ENCODE results near the gene CRYBA1. TPM values are rescaled to one million over a fixed set of nuclear protein-coding genes. Genes with fewer than 3 reads are reported as not detected.

Gene CRYBA1
- total RNA-seq, 1 experiment from 2014 or later, result not detected

- DNase-seq (ENCODE audit: extremely low read depth, low read depth), result no peak
Observed at GRCh38 chr17:29273924-29274323, 27.3 kb downstream of the CRYBA1 start.

DNA sequence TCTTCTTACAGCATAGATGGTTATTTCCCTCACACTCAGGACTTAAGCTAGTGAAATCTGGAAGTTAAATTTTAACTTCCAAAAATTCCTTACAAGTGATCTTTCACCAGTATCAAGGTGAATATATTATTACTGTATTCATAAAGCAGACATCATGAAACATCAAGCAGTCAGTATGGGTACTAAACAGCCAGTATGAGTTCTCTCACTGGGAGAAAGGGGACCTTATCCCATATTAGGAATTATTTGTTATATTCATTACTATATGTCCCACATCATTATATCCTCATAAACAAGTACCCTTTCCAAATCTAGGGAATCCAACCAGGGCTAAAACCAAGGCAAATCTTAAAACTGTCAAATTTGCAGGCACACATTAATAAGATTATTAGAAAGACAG lies 32.0 kb downstream of the CRYBA1 start:
- no peak for DNase-seq (ENCODE audit: extremely low read depth, low read depth)

GRCh38 chr17:29279397-29280070 lies 32.9 kb downstream of the CRYBA1 start:
- no peak for DNase-seq (ENCODE audit: extremely low read depth, low read depth)

DNA sequence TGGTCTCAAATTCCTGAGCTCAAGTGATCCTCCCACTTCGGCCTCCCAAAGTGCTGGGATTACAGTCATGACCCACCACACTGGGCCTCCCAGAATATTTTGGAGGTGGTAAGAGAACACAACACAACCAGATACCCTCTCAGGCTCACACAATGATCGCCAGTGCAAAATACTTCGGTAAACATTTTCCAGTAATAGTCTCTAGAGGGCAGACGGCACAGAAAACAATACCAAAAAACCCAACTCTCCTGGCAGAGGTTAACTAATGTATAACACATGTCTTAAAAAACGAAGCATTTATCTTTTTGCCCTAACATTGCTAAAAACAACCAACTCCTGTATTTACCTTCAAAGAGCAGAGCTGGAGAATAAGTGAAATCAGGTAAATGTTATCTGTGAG lies 36.8 kb downstream of the CRYBA1 start:
- no peak for DNase-seq (ENCODE audit: extremely low read depth, low read depth)

GRCh38 chr17:29283961-29284360 lies 37.3 kb downstream of the CRYBA1 start:
- DNase-seq (ENCODE audit: extremely low read depth, low read depth), result no peak

DNA sequence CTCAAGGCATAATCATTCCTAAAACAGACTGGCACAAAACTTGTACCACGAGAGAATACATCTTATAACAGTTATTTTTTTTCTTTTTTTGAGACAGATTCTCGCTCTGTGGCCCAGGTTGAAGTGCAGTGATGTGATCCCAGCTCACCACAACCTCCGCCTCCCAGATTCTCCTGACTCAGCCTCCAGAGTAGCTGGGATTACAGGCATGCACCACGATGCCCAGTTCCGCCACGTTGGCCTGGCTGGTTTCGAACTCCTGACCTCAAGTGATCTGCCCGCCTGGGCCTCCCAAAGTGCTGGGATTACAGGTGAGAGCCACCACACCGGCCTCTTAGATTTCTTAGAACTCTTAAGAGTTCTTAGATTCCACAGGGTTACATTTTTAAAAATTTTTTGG lies 43.2 kb downstream of the CRYBA1 start:
- no peak for DNase-seq (ENCODE audit: extremely low read depth, low read depth)

DNA sequence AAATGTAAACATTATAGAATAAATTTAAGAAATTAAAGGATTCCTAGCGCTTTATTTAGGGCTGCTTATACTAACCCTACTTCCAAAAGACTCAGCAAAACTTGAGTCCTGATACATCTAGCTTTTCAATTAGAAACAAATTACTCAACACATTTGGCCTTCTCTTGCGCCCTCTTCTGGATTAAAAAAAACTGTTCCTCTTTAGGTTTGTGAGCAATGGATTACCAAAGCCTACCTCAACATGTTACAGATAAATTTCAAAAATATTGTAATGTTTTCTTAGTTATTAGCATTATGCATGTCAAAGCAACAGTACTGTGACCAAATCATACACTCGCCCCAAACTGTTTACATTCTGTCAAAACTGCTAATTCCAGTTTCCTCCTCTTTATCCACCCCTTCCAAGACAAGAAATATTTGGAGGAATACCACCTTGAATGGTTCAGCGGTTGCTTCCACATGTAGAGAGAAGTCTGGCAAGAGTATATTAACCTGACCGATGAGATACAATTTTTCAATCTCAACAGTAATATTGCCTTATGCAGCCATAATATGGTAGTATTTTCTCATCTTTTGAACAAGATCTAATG lies 44.6 kb downstream of the CRYBA1 start:
- peak; percentile 78 for DNase-seq (ENCODE audit: extremely low read depth, low read depth)

DNA sequence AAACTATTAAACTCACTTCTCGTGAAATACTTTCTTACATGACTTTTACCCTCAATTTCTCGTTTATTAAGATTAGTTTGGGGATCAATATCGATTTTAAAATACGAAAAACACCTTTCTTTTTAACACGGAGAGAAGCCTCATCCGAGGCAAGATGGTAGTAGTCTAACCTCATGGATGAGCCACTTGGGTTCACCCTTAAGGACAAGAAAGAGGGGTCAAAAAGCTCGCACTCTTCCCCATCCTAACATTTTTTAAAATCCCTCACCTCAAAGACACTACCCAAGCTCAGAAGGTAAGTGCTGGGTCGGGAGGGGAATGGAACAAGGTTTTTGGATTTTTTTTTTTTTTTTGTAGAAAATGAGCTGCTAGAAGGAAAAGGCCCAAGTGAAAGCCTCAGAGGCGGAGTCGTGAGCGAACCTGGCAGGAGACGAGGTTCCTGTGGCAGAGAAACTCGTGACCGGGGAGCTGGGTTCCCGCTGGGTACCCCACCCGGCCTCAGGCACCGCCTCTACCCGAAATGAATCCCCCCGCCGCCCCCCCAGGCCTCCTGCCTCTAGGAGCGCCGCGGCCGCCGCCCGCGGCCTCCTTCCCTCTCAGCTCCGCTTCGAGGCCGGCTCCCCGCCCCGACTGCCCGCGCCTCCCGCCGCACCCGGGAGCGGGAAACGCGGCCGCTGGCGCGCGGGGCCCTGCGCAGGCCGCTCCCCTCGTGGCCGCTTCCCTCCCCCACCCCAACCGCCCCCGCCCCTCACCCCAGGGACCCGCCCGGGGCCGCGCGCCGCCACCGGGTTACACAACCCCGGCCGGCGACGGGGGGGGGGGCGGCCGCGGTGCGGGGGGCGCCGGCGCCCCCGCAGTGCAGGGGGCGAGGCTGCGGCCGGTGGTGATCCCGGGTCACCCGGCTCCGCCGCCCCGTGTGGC lies 45.7 kb downstream of the CRYBA1 start:
- DNase-seq (ENCODE audit: extremely low read depth, low read depth), result no peak

DNA sequence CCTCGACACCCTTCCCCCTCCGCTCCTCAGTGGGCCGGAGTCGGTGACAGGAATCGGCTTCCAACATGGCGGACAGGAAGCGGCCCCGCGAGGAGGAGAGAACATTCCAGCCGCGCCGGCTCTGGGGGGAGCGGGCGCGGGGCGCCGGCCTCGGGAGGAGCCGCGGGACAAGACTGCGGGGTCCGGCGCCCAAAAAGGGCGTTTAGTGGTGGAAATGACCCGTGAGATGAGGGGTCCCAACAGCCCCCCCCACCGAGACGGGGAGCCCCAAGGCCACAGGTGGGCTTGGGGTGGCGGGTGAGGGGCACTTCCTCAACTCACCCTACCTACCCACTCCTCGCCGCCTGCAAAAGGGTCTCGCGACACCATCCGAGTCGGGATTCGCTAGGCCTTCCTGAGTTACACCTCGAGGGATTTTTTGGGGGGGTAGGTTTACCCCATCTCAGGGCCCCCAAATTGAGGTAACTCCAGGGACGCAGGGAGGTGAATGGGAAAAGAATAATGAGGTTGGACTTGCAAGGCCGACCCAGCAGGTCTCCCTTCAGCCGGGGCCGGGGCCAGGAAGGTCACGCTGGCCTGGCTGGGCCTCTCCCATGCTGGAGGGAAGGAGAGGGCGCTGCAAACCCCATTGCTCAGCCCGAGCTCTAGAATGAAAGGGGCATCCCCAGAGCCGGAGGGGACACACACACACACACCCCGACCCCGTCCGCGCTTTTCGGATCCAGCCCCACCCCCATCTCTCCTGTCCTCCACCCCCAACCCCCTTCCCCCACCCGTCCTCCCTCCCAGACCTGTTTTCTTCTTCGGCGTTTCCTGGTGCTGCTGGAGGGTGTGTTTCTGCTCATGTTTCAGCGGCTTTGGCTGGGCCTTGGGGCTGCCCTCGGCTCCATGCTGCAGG lies 46.6 kb downstream of the CRYBA1 start:
- peak; percentile 54 for DNase-seq (ENCODE audit: extremely low read depth, low read depth)

DNA sequence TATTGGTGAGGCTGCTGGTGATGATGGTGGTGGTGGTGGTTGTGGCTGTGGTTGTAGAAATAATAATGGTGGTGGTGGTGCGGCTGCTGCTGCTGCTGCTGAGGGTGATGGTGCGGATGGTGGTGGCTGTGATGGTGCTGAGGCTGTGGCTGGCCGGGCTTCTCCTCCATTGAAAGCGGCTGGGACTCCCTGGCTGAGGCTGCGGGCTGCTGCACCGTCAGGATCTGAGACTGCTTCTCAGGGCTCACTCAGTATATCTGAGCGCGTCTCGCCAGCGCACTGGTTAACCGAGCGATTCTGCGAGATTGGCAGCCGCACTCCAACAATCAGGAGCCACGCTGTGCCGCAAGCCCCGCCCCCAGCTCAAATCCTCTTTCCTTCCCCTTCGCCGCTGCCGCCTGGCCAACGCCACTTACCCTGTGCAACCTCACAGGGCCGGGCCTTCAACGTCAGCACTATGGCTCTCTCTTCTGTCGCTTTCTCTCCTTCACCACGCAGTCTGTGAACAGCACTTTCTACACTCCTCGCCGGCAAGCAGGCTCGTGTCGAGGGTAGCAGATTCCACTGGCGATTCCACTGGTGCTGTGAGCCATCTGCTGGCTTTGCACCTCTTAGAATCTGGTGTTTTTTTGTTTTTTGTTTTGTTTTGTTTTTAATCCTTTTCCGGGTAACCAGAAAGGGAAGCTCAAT lies 47.4 kb downstream of the CRYBA1 start, which contains the start of gene NUFIP2:
TSS of gene NUFIP2 (minus strand) at position 259 of the 690 bp plus-strand sequence. CDS start at position 170, 89 bp downstream.
- DNase-seq (ENCODE audit: extremely low read depth, low read depth), result peak; percentile 99

DNA sequence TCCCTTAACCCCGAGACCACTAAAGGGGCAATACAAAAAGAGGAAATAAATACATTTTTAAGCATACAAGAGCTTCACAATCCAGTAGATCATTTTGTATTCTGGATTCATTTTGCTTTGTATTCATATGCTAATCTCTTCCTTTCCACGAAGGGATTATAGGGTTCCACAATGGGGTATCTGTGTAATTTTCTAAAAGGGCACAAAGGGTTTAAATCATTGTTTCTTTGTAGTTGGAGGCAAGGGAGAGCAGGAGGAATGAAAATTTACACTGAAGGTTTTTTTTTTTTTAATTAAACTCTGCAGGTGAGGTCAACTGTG lies 47.9 kb downstream of the CRYBA1 start:
- no peak for DNase-seq (ENCODE audit: extremely low read depth, low read depth)

- DNase-seq (ENCODE audit: extremely low read depth, low read depth), result no peak
Observed at GRCh38 chr17:29295420-29295819, 48.8 kb downstream of the CRYBA1 start.

- DNase-seq (ENCODE audit: extremely low read depth, low read depth), result no peak
Observed at GRCh38 chr17:29299031-29299430, 52.4 kb downstream of the CRYBA1 start.

DNA sequence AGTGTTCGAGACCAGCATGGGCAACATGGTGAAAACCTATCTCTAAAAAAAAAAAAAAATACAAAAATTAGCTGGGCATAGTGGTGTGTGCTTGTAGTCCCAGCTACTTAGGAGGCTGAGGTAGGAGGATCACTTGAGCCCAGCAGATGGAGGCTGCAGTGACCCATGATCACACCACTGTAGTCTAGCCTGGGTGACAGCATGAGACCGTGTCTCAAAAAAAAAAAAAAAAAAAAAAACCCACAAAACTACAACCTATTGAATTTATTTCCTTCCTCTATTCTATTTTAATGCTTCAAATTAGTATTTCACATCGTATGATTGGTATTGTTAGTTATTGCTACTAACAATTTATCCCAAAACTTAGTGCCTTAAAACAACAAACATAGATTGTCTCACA lies 56.7 kb downstream of the CRYBA1 start:
- DNase-seq (ENCODE audit: extremely low read depth, low read depth), result no peak

Other genes starting within 250 kb of the CRYBA1 start
- not detected in 2 replicates for gene SEZ6, start 240.8 kb upstream of the CRYBA1 start, total RNA-seq (2014; rRNA removed; shearing (Covaris generic))
- gene PIPOX, start 203.7 kb upstream of the CRYBA1 start, total RNA-seq (2014; rRNA removed; shearing (Covaris generic)), result 0.35 and 0.62 TPM in 2 replicates
- gene MYO18A, start 66.5 kb upstream of the CRYBA1 start, total RNA-seq (2014; rRNA removed; shearing (Covaris generic)), result 10.6 and 10.9 TPM in 2 replicates
- 74.0 and 90.3 TPM in 2 replicates for gene NUFIP2, start 47.3 kb downstream of the CRYBA1 start, total RNA-seq (2014; rRNA removed; shearing (Covaris generic))
- gene TAOK1, start 143.5 kb downstream of the CRYBA1 start, total RNA-seq (2014; rRNA removed; shearing (Covaris generic)), result 43.8 and 50.6 TPM in 2 replicates